GM19328 (cell line): ENCODE data around the gene CSNK1A1L.
A peak's percentile ranks its signal among the peaks of the same experiment; 100 is the strongest.
"Not testable (repeated sequence)": the region's sequence is repeated elsewhere in the genome, so short reads cannot be mapped to it uniquely, and the experiment has no call there.

ENCODE experiments used
- ATAC-seq: cut with Tn5 transposase; IDR thresholded peaks from one replicate; pipeline ENCODE4 v1.9.1; 2021; ENCODE audit warnings: mild to moderate bottlenecking, moderate library complexity; ENCODE audit not compliant: unreplicated experiment

Gene CSNK1A1L

DNA sequence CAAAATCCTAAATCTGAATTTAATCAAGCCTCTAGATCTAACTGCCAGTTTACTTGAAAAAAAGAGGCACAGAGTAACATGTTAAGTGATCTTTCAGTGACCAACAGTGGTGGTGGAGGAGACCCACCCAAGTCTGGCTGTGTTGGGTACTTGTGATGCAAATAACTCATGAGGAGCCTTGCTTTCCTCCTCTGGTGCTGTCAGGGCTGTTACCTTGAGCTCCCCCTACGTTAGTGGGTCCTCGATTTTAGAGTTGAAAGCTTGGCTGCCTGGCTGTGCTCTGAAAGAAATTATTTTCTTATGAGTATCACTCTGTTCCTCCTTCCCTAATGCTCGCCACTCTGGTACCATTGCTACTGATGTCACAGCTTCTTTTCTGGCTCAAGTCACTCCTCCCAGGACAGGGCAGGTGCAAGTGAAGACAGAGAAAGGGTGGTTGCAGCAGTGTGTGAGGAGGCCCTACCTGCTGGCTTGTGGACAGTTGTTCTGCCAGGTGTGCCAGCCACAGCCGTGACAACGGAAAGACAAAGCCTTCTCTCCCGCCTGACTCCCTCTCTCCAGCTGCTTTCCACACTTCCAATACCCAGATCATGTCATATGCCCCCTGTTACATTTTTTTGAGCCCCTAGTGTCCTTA lies 39.5 kb downstream of the CSNK1A1L start:
- no peak for ATAC-seq

GRCh38 chr13:37059848-37060192 lies 45.6 kb downstream of the CSNK1A1L start:
- peak; percentile 13 for ATAC-seq

- peak; percentile 98 for ATAC-seq
Measured at GRCh38 chr13:37058910-37059847, 46.3 kb downstream of the CSNK1A1L start, which contains the start of gene SUPT20H. Gene SUPT20H (minus strand): TSS chr13:37059688. CDS start chr13:37051490, 8,198 bp downstream.

- not testable (repeated sequence) for ATAC-seq
Measured at GRCh38 chr13:37056228-37056627, 49.2 kb downstream of the CSNK1A1L start.
